ENCODE data around the gene HMMR.

HMMR gene

GRCh38 chr5:163459819-163460561 is 442 bp upstream of the HMMR start, which contains the start of gene NUDCD2:
Gene NUDCD2 (minus strand): TSS chr5:163460102. CDS start chr5:163460050, 52 bp downstream.
- peak; percentile 98 for DNase-seq

DNA sequence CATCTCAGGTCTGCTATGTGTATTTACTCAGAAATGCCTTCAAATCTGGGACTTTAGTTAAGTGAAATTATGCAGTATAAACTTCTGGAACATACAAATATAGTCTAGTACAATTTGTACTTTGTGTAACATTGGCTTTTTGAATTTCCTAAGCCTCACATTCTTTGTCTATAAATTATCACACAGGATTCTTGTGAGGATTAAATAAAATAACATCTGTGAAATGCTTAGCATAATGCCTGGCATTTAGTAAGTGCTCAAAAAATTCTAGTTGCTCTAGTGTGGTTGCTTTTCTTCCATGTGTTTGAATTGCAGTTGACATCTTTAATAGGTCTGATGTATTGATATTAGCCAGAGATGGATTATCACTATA is 2.6 kb downstream of the HMMR start:
- DNase-seq = no peak

DNA sequence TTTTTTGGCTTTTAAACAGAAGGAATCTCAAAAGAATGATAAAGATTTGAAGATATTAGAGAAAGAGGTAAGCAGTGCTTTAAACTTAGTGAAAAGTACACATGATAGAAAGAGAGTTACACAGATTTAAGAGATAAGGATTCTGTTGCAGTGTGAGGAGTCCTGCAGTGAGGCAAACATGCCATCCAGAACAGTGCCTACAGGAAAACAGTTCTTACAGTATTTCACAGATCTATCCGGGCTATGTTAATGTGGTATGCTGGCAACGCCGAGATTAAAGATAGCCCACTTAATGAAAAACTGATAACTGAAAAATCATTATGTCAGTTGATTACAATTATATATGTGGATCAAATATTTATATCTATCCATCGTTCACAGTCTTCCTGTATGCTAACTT is 7.2 kb downstream of the HMMR start:
- DNase-seq = no peak

GRCh38 chr5:163473635-163474243 is 13.3 kb downstream of the HMMR start:
- no peak for DNase-seq

DNA sequence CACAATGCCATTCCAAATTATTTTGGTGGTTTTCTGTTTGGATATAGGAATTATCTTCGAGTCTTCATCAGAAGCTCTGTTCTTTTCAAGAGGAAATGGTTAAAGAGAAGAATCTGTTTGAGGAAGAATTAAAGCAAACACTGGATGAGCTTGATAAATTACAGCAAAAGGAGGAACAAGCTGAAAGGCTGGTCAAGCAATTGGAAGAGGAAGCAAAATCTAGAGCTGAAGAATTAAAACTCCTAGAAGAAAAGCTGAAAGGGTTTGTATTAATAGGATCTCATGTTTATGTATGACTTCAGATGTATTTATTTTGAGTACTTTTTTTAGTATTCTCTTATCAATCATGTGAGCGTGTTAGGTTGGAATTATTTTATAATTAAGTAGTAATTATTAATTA is 15.0 kb downstream of the HMMR start:
- no peak for DNase-seq

DNA sequence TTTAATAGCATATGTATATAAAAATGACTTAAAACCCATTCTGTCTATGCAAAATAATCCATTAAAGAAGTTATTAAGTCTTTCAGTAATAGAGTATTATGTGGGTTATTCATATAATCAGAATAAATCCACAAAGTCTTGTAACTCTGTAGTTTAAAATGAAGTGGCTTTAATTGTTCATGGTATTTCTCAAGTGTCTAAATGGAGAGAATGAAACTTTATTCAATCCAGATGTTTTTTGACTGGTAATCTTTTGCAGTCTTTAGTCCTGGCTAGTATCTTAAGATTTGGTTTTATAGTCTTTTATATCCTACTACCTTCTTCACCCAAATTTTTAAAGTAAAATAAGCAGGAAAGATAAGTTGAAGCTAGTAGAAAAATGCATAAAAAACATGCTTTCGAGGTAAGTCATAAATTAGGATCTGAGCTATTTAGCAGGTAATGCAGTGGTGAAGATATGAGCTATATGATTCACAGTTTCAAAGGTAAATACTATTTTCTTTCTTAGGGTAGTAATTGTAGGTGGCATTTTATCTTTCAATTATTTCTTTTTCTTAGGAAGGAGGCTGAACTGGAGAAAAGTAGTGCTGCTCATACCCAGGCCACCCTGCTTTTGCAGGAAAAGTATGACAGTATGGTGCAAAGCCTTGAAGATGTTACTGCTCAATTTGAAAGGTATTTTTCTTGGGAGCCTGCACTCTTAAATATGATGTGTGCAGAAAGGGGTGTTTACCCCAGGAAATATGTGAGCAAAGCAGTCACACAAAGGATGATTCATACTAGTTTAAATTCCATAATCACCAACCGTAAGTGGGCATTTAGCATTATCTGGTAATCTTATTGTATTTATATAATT is 17.9 kb downstream of the HMMR start:
- DNase-seq = no peak

GRCh38 chr5:163478982-163479271 is 18.5 kb downstream of the HMMR start:
- no peak for DNase-seq

GRCh38 chr5:163489055-163489744 is 28.8 kb downstream of the HMMR start:
- DNase-seq = peak; percentile 16

DNA sequence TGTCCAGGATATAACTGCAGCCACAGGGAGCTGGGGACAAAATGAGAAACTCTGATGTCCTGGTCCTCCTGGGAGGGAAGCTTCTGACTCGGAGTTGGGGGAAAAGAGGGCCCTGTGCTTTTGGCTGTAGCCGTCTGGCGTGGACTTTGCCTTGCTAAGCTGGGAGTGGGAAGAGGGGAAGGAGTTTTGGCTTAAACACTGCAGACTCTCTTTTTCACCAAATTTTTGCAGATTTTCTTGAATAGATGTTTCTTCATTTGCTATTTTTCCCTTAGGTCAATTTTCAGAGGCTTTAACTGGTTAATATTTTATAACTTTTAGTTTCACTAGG is 29.3 kb downstream of the HMMR start:
- DNase-seq = no peak

GRCh38 chr5:163496286-163496685 is 35.9 kb downstream of the HMMR start:
- no peak for DNase-seq

DNA sequence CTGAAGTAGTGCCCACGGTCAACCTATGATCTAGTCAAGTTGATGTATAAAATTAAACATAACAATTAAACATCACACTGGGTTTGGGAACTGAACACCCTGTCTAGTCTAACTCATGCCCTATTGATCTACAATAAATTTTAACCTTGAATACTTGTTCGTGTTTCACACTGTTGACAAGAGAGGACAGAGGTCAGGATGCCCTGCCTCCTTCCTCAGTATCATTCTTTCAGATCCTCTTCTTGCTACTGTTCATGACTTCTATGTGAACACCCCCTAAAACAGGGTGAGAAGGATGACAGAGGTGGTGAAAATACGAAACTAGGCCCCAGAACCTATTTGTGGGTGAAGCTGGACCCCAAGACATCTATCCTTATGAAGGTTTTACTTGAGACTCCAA is 36.9 kb downstream of the HMMR start:
- DNase-seq = no peak

DNA sequence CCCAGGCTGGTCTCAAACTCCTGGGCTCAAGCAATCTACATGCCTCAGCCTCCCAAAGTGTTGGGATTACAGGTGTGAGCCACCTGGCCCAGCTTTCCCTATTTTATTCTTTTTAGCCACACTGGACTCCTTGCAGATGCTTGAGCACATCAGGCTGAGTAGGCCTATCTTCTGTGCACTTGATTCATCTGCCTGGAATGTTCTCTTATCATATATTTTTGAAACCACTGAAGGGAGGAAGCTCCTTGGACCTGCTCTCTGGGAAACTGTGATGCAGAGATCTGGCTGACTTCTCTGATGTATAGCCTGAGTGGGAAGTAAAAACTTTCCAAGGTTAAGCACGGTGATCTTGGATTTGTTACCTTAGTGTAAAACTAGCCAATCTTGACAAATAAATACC is 38.5 kb downstream of the HMMR start:
- no peak for DNase-seq

- DNase-seq = no peak
Measured at GRCh38 chr5:163502521-163502920, 42.1 kb downstream of the HMMR start.

DNA sequence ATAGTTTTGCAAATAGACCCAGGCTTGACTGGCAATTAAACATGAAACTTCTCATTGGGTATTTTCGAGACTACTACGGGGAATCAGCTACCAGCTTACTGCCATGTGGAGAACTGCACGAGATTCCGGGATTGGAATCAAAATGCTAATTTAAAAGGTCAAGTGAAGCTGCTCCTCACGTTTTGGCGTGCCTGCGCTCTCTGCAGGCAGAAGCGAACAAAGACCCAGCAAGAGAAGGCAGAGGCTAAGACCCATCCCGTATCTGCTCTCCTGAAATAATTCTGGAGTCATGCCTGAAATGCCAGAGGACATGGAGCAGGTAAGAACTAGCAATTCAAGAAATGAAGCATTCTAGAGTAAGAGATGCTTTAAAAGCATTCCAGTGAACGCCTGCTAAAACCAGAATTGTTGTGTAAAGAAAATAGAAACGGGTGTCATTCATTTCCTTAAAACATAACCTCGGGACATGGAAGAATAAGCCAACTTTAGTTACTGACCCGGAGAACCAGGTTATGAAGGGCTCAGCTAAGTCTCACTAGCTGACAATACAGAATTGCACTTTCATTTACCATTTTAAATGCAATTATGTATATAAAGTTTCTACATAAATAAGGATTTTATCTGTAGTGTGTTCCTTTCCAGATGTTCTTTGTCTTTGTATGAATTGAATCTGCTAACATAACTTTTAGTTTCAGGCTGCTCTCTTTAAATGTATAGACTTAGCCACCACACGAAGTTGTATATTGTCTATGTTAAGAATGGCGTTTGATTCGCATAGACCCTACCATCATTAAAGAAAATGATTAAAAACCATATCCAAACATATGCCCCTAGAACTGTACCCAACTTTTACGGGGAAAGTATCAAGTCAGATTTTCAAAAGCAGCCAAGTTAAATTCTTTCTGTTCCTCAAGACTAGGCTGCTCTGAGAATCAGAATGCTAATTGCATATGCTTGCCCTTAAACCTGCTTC is 43.0 kb downstream of the HMMR start:
- DNase-seq = peak; percentile 82

- peak; percentile 80 for DNase-seq
Measured at GRCh38 chr5:163504079-163504931, 43.9 kb downstream of the HMMR start.

DNA sequence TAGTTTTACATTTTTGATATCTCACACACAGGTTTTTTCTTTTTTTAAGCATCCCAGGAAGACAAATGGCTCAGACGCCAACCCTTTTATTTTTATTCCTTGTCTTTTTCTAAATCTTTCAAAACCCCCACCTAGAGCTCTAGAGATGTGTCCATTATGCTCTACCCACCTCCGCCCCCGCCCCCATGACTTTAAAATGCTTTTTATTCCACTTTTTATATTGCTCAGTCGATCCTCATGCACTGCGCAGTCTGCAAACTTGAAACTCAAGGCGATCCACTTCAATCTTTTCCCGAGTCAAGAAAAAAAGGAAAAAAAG is 44.6 kb downstream of the HMMR start:
- DNase-seq = no peak

DNA sequence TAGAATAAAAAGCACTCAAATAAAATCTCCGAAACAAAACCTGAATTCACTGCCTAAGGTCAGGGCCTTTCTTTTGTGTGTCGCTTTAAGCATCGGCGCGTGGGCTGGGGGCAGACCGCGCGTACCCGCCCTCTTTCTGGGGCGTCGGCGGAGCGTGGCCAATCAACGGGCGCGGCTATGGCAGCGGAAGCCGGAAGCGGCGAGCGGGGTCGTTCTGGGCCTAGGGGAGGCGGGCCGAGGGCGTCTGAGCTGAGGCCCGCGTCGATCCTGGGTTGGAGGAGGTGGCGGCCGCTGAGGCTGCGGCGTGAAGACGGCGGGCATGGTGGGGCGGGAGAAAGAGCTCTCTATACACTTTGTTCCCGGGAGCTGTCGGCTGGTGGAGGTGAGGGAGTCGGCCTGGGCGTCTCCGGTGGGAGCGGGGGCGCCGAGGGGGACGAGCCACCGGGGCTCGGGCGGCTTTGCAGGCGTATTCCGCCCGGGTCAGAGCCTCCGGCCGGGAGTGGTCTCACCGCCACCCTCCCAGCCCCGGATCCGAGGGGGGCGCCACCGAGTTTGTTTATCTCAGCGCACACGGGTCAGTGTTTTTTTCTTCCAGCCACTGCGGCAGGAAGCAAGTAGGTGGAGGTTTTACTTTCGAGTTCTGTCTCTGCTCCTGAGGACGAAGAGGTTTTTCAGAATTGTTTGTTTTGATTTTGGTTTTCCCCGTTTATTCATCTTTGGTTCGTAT is 45.1 kb downstream of the HMMR start, which contains the start of gene MAT2B:
Gene MAT2B, plus strand, starts transcription at position 252 of the 727 bp plus-strand sequence. Its CDS starts 68 bp downstream, at position 320.
- peak; percentile 98 for DNase-seq

- no peak for DNase-seq
Measured at GRCh38 chr5:163506095-163506457, 45.6 kb downstream of the HMMR start.

- peak; percentile 64 for DNase-seq
Measured at GRCh38 chr5:163506726-163507125, 46.3 kb downstream of the HMMR start.

GRCh38 chr5:163508753-163509152 is 48.3 kb downstream of the HMMR start:
- DNase-seq = no peak

All from suppressor macrophage treated with lipopolysaccharide for 4 hours (primary cell).